Ovary (tissue), 3 donors: ENCODE data around the gene GORASP1.

ENCODE experiments used
- EP300 ChIP-seq: sonication (generic); formaldehyde crosslinking; IDR thresholded peaks from one replicate; pipeline ENCODE4 v1.6.1; 2017; ENCODE audit warnings: antibody characterized with exemption
- POLR2A ChIP-seq: fragments of 450-650 bp; IDR thresholded peaks from one replicate; pipeline ENCODE4 v1.6.1; 2017; ENCODE audit warnings: antibody characterized with exemption, mild to moderate bottlenecking, moderate library complexity
- TF ChIP-seq, protein P1 (sequence below), 3 donors: fragments of 450-650 bp in 2 of 3; fragments of 200-600 bp in 1 of 3; IDR thresholded peaks; one replicate each; pipeline versions ENCODE4 v1.5.1 to v1.8.0; 2016 to 2022; ENCODE audit warnings: antibody characterized with exemption in 3 of 3, mild to moderate bottlenecking in 1 of 3
- donor health status: DM: no; HTN: no; CAD: no.

DNA sequence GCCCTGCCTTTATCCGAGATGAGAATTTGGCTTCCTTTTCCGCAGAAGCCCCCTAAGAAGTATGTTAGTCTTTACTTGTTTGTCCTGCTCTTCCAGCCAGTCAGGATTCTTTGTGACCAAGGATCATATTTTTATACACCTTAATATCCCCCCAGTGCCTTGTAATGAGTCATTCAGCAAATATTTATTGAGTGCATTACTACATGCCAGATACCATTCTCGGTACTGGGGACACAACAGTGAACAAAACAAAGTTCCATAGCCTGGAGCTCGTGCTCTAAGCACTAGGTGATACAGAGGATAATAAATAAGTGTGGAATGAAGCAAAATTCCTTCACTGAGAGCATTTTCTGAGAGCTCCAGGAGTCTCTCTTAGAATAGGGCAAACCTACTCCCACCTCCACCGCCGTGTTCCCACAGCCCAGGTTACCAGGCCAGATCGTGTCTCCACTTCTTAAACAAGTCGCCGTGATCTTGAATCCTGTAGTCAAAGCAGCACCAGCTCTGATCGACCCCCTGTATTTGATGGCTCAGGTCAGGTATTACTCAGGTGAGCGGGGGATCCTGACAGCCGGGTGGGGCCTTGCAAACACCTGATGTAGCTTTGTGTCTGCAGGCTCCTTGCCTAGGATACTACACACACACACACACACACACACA is 18.5 kb upstream of the GORASP1 start:
- TF ChIP-seq, protein P1, sequence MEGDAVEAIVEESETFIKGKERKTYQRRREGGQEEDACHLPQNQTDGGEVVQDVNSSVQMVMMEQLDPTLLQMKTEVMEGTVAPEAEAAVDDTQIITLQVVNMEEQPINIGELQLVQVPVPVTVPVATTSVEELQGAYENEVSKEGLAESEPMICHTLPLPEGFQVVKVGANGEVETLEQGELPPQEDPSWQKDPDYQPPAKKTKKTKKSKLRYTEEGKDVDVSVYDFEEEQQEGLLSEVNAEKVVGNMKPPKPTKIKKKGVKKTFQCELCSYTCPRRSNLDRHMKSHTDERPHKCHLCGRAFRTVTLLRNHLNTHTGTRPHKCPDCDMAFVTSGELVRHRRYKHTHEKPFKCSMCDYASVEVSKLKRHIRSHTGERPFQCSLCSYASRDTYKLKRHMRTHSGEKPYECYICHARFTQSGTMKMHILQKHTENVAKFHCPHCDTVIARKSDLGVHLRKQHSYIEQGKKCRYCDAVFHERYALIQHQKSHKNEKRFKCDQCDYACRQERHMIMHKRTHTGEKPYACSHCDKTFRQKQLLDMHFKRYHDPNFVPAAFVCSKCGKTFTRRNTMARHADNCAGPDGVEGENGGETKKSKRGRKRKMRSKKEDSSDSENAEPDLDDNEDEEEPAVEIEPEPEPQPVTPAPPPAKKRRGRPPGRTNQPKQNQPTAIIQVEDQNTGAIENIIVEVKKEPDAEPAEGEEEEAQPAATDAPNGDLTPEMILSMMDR (IDR thresholded peaks at IDR 0.05) = no peak
- TF ChIP-seq POLR2A (no peak), EP300 (no peak)
